Stimulated activated effector memory CD8-positive, alpha-beta T cell treated with anti-CD3 and anti-CD28 coated beads, Interleukin-12 subunit alpha, Interleukin-12 subunit beta, amount 100 ng/mL, for 72 hours (primary cell): ENCODE data around the gene CD300A.
"Not testable (repeated sequence)": the region's sequence is repeated elsewhere in the genome, so short reads cannot be mapped to it uniquely, and the experiment has no call there.

Experiments used
- ATAC-seq: fragments of 150-1000 bp; cut with Tn5 transposase; 2 replicates; pipeline ENCODE4 v1.10.0; 2021
- DNase-seq, 2 donors: peaks; one replicate each; pipeline ENCODE4 v3.0.0; 2021 to 2022; ENCODE audit warnings: low spot score in 2 of 2
- H3K27ac Mint-ChIP-seq: one replicate; pipeline ENCODE4 v1.8.0; 2022; ENCODE audit warnings: mild to moderate bottlenecking, mixed read lengths
- H3K36me3 Mint-ChIP-seq: one replicate; pipeline ENCODE4 v1.8.0; 2022; ENCODE audit warnings: mild to moderate bottlenecking, mixed read lengths
- H3K4me1 Mint-ChIP-seq: one replicate; pipeline ENCODE4 v1.8.0; 2022; ENCODE audit warnings: mixed read lengths
- H3K4me3 Mint-ChIP-seq: one replicate; pipeline ENCODE4 v1.8.0; 2022; ENCODE audit warnings: mild to moderate bottlenecking, mixed read lengths
- H3K9me3 Mint-ChIP-seq: one replicate; pipeline ENCODE4 v1.8.0; 2022; ENCODE audit warnings: mixed read lengths

Gene CD300A

DNA sequence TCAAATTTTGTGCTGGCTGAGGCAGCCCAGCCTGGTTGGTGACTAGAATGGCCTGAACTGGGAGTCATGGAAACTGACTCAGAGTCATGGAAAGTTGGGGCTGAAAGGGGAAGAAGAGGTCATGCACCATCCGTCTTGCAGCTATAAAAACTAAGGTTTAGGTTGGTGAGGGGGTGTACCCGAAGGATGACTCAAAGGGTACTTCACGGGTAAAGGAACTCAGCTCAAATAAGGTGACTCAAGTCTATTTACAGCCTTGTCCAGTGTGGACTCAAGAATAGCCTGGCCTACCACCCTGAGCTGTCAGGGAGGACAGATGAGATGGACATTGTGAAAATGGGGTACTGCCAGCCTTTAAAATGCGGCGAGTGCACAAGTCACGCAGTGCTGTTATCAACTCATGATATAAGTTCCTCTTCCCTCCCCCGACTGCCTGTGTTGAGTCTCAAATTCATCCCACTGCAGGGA is 46.2 kb downstream of the CD300A start:
- peak overlapping the region; percentile 89 for H3K27ac Mint-ChIP-seq
- peaks cover 2% of the 10 kb centered on the region for H3K9me3 Mint-ChIP-seq
- peak overlapping the region; percentile 17 for H3K4me3 Mint-ChIP-seq
- peaks cover 40% of the 10 kb centered on the region for H3K4me1 Mint-ChIP-seq
- peak; percentile 92 for ATAC-seq
- DNase-seq: peak in 1 of 2 donors; percentile 54
- peaks cover 30% of the 10 kb centered on the region for H3K36me3 Mint-ChIP-seq

- DNase-seq (peak; percentile 42 to 83), ATAC-seq (peak; percentile 46)
These were observed 47.7 kb downstream of the CD300A start for GRCh38 chr17:74513987-74514631.

GRCh38 chr17:74514632-74515334 is 48.3 kb downstream of the CD300A start:
- peak overlapping the region; percentile 43 for H3K4me3 Mint-ChIP-seq
- peaks cover 2% of the 10 kb centered on the region for H3K9me3 Mint-ChIP-seq
- peaks cover 45% of the 10 kb centered on the region for H3K4me1 Mint-ChIP-seq
- peak overlapping the region; percentile 99 for H3K27ac Mint-ChIP-seq
- ATAC-seq: peak; percentile 43
- peaks cover 30% of the 10 kb centered on the region for H3K36me3 Mint-ChIP-seq
- DNase-seq: no peak

More at GRCh38 chr17:74513987-74514631, 47.7 kb downstream of the CD300A start:
- Mint-ChIP-seq H3K27ac (peak overlapping the region; percentile 99), H3K9me3 (peaks cover 2% of the 10 kb centered on the region), H3K4me1 (peaks cover 40% of the 10 kb centered on the region), H3K36me3 (peaks cover 30% of the 10 kb centered on the region), H3K4me3 (peak overlapping the region; percentile 43)

GRCh38 chr17:74515941-74516340 is 49.5 kb downstream of the CD300A start:
- H3K4me1 Mint-ChIP-seq: peaks cover 55% of the 10 kb centered on the region
- peaks cover 2% of the 10 kb centered on the region for H3K9me3 Mint-ChIP-seq
- H3K36me3 Mint-ChIP-seq: peaks cover 30% of the 10 kb centered on the region
- peak in 1 of 2 donors; percentile 36 for DNase-seq
- no peak overlapping the region for H3K4me3 Mint-ChIP-seq
- no peak for ATAC-seq
- no peak overlapping the region for H3K27ac Mint-ChIP-seq

DNA sequence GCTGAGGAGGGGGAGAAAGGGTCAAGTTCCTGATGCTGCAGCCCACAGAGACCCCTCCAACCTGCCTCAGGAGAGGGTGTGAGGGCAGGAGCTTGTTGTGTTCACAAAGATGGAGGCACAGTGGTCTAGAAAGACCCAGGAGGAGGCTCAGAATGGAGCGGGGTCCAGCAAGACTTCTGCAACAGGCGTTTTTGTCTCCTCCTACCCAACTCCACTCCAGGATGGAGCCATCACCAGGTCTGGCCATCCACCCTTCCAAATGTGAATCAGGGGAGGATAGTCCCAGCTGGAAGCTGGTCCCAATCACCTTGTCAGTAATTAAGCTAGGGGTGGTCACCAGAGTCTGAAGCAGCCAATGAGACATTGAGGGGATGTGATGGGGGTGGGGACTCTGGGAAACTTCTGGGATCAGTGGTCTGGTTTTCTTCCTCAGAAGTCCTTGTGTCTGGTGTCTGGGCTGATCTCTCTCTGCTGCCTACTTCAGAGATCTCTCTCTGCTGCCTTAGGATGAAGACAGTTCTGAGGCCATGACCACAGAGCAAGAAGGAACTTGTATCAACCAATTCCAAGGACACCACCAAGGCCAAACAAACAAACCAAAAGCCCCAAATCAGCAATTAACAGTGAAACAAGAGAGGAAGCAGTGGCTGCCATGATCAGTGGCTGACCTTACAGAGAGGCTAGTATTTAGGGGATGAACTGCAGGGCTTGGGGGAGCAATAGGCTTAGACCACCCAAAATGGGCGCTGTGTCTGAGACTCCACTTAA is 50.3 kb downstream of the CD300A start:
- H3K4me1 Mint-ChIP-seq: peaks cover 56% of the 10 kb centered on the region
- DNase-seq: peak in 1 of 2 donors; percentile 30
- ATAC-seq: no peak
- H3K4me3 Mint-ChIP-seq: no peak overlapping the region
- no peak overlapping the region for H3K27ac Mint-ChIP-seq
- peaks cover 2% of the 10 kb centered on the region for H3K9me3 Mint-ChIP-seq
- H3K36me3 Mint-ChIP-seq: peaks cover 30% of the 10 kb centered on the region

DNA sequence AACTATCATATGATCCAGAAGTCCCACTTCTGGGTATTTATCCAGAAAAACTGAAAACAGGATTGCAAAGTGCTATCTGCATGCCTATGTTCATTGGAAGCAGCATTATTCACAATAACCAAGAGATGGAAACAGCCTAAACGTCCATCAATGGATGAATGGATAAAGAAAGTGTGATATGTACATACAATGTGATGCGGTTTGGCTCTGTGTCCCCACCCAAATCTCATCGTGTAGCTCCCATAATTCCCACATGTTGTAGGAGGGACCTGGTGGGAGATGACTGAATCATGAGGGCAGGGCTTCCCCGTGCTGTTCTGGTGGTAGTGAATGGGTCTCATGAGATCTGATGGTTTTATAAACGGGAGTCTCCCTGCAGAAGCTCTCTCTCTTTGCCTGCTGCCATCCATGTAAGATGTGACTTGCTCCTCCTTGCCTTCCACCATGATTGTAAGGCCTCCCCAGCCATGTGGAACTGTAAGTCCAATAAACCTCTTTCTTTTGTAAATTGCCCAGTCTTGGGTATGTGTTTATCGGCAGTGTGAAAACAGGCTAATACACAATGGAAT is 52.1 kb downstream of the CD300A start:
- ATAC-seq, H3K27ac Mint-ChIP-seq, DNase-seq, H3K4me3 Mint-ChIP-seq, H3K9me3 Mint-ChIP-seq: not testable (repeated sequence)
- peaks cover 20% of the 10 kb centered on the region for H3K36me3 Mint-ChIP-seq
- peaks cover 48% of the 10 kb centered on the region for H3K4me1 Mint-ChIP-seq

DNA sequence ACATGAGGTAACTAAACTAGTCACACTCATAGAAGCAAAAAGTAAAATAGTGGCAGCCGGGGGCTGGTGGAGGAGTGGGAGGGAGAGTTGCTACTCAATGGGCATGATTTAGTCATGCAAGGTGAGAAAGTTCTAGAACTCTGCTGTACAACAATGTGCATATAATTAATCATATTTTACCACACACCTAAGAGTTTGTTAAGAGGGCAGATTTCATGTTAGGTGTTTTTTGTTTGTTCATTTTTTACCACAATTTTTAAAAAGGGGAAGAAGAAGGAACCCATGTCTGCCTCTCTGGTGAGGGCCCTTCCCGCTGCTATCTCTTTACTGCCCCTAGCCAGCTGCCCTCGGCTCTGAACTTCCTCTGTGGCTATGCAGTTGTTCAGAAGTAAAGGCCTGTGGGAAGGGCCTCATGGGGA is 53.6 kb downstream of the CD300A start:
- peaks cover 3% of the 10 kb centered on the region for H3K9me3 Mint-ChIP-seq
- peaks cover 5% of the 10 kb centered on the region for H3K36me3 Mint-ChIP-seq
- peaks cover 34% of the 10 kb centered on the region for H3K4me1 Mint-ChIP-seq
- peak overlapping the region; percentile 36 for H3K27ac Mint-ChIP-seq
- no peak overlapping the region for H3K4me3 Mint-ChIP-seq
- ATAC-seq (peak; percentile 91), DNase-seq (peak in 1 of 2 donors; percentile 47)

DNA sequence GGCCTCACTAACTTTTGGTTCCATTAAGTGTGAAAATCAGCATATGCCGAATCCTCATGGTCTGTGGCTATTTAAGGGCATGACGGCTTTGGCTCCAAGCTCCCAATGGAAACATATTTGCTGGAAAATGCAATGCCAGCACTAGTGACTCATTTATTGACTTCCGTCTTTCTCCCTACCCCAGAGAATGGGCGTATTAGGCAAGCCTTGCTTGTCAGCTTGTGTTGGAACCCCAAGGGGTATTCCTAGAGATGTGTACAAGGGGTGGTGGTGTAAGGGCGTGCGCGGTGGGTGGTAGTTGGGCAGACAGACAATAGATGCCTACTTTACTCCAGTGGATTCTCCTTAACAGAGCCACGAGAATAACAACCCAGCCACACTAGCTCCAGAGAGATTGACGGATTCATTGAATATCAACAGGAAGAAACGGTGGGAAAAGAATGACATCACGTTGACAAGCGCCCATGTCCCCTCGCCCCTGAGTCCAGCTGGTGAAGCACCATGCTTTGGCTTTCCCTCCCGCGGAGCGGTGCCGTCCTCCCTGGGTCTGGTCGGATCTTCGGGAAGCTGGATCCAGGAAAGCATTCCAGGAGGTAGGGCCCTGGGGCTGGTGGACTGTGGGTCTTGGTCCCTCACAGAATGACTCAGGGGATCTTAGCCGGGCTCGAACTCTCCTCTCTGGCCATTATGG is 54.5 kb downstream of the CD300A start:
- no peaks in the 10 kb centered on the region for H3K36me3 Mint-ChIP-seq
- H3K4me3 Mint-ChIP-seq: peak overlapping the region; percentile 15
- DNase-seq (no peak), ATAC-seq (no peak)
- H3K4me1 Mint-ChIP-seq: peaks cover 30% of the 10 kb centered on the region
- peak overlapping the region; percentile 36 for H3K27ac Mint-ChIP-seq
- peaks cover 3% of the 10 kb centered on the region for H3K9me3 Mint-ChIP-seq

DNA sequence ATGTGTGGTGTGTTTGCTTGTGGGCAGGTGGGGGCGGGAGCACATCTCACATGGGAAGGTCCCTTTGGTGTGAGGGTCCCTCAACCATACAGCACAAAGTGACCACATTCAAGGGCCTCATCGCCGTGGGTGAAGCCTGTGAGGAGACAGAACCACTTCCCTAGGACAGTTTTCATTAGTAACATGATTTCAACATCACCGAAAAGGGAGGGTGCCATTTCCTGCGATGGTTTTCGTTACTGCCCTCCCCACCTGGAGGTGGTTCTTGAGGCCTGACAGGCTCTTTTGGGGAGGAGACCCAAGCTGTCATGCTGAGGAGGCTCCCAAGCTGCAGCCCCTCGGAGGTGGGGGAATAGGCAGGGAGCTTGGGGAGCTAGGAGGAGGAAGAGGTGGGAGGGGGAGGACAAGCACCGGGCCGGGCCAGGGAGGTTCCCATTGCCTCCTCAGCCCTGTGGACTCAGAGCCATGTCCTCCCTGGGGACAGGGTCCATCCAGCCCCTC is 55.3 kb downstream of the CD300A start:
- no peaks in the 10 kb centered on the region for H3K36me3 Mint-ChIP-seq

DNA sequence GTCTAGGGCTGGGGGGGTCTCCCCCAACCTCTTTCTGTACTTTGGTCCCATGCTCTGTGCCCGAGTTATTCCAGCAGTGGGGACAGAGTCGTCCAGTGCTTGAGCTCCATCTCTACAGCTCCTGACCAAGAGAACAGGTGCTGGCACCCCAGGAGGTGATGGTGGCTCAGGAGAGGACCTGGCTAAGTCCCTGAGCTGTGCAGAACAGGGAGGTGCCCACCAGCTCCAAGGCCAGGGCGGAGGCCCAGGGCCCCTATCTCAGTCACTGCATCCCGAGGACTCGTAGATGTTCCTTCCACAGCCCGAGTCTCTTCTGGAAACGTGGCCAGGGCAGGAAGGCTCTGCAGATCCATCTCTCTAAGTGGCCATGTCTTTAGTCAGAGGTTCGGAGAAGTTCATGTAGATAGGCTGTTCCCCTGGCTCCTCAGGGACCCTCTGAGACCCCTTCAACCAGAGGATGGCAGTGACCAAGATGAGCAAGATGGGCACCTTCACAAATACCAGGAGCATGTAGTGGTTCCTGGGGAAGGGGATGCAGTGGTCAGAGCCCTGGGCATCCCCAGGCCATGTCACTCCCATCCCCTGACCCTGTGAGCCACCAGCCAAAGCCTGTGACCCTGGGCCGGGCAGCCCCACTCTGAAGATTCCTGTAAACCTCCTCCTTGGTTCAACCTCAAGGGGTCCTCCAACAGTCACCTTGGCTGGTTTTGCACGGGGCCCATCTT is 56.1 kb downstream of the CD300A start:
- H3K4me1 Mint-ChIP-seq: peaks cover 30% of the 10 kb centered on the region
- H3K4me3 Mint-ChIP-seq: no peak overlapping the region
- ATAC-seq (no peak), DNase-seq (peak in 1 of 2 donors; percentile 43)
- H3K9me3 Mint-ChIP-seq: peaks cover 3% of the 10 kb centered on the region
- H3K36me3 Mint-ChIP-seq: no peaks in the 10 kb centered on the region
- no peak overlapping the region for H3K27ac Mint-ChIP-seq

More for the DNA sequence above, 55.3 kb downstream of the CD300A start:
- DNase-seq: peak in 1 of 2 donors; percentile 53
- peak overlapping the region; percentile 36 for H3K27ac Mint-ChIP-seq
- peaks cover 30% of the 10 kb centered on the region for H3K4me1 Mint-ChIP-seq
- H3K9me3 Mint-ChIP-seq: peaks cover 3% of the 10 kb centered on the region
- peak overlapping the region; percentile 15 for H3K4me3 Mint-ChIP-seq
- peak; percentile 51 for ATAC-seq

- ATAC-seq (no peak), DNase-seq (no peak)
- H3K4me1 Mint-ChIP-seq: peaks cover 30% of the 10 kb centered on the region
- H3K27ac Mint-ChIP-seq: no peak overlapping the region
- H3K36me3 Mint-ChIP-seq: no peaks in the 10 kb centered on the region
- H3K4me3 Mint-ChIP-seq: no peak overlapping the region
- peaks cover 3% of the 10 kb centered on the region for H3K9me3 Mint-ChIP-seq
These were observed 56.9 kb downstream of the CD300A start for GRCh38 chr17:74523308-74523707.

DNA sequence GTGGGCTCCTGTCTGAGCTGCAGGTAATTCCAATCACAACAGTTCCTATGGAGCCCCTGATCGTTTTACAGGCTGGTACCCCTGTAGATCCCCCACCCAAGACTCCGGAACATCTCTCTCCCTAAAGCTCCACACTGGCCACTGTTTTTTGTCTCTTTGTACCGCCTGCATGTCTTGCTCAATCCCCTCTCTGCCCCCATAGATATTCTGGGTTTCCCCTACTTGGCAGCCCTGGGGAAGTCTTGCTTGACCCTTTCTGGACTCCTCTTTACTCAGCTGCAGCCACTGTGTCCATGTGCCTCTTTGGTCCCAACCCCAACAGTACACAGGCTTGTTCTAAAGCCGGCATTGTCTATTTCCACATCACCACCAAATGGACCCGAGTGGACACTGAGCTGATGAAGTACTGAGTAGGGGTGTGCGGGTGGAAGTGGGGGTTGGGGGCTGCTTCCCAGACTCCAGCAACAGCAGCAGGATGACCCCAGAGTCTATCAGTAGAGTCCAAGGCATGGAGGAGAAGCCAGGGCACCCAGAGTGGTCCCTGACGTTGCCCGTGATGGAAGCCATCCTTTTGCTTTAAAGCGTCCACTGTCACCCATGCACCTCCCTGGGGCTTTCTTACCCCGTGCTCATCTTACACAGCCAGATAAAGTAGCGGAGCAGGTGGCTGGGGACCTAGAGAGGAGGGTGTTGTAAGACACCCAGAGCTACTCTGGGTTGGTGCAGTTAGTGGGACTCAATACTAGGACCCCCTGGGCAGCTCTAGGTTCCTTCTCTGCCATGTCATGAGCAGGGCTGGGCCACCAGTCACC is 58.4 kb downstream of the CD300A start:
- ATAC-seq: no peak
- no peak overlapping the region for H3K27ac Mint-ChIP-seq
- H3K4me3 Mint-ChIP-seq: no peak overlapping the region
- H3K36me3 Mint-ChIP-seq: no peaks in the 10 kb centered on the region
- H3K9me3 Mint-ChIP-seq: peaks cover 3% of the 10 kb centered on the region
- peak in 1 of 2 donors; percentile 36 for DNase-seq
- H3K4me1 Mint-ChIP-seq: peaks cover 24% of the 10 kb centered on the region

GRCh38 chr17:74525465-74525725 is 59.0 kb downstream of the CD300A start:
- ATAC-seq: no peak

More at GRCh38 chr17:74525465-74525725, 59.0 kb downstream of the CD300A start:
- peak overlapping the region; percentile 37 for H3K27ac Mint-ChIP-seq
- peaks cover 21% of the 10 kb centered on the region for H3K4me1 Mint-ChIP-seq
- H3K4me3 Mint-ChIP-seq: no peak overlapping the region
- no peaks in the 10 kb centered on the region for H3K36me3 Mint-ChIP-seq
- DNase-seq: no peak
- peaks cover 3% of the 10 kb centered on the region for H3K9me3 Mint-ChIP-seq
